Gastroesophageal sphincter (tissue), 3 donors: ENCODE measurements around the gene DCPS.

ENCODE experiments used
- POLR2A ChIP-seq, 2 donors: fragments of 450-650 bp; IDR thresholded peaks; one replicate each; pipeline ENCODE4 v1.6.1; 2017; ENCODE audit warnings: antibody characterized with exemption in 2 of 2, mild to moderate bottlenecking in 2 of 2, moderate library complexity in 1 of 2
- TF ChIP-seq, protein P1 (sequence below), 4 experiments: fragments of 200-600 bp in 2 of 4; fragments of 450-650 bp in 2 of 4; sonication (generic) in 1 of 4; IDR thresholded peaks; one replicate each; pipeline ENCODE4 v1.5.1; 2017 to 2019; ENCODE audit warnings: antibody characterized with exemption in 4 of 4, mild to moderate bottlenecking in 2 of 4, moderate library complexity in 2 of 4

DNA sequence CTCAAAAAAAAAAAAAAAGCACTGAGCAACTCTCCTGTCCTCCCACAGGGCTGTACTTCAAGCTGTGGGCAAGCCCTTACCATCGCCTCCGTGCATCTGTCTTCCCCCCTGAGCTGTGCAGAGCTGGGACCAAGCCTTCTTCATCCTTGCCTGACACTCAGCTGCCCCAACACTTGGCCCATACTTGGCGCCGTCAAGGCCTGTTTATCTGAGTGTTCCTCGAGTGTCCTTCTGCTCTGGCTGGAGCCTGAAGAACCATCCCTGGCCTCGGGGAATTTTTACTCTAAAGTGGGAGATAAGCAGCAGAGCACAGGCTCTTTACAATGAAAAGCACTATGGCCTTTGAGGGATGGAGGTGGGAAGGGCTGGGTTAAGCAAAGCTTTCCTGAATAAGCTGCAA is 22.6 kb upstream of the DCPS start:
- TF ChIP-seq POLR2A (IDR thresholded peaks at IDR 0.05), result no peak
- TF ChIP-seq, protein P1, sequence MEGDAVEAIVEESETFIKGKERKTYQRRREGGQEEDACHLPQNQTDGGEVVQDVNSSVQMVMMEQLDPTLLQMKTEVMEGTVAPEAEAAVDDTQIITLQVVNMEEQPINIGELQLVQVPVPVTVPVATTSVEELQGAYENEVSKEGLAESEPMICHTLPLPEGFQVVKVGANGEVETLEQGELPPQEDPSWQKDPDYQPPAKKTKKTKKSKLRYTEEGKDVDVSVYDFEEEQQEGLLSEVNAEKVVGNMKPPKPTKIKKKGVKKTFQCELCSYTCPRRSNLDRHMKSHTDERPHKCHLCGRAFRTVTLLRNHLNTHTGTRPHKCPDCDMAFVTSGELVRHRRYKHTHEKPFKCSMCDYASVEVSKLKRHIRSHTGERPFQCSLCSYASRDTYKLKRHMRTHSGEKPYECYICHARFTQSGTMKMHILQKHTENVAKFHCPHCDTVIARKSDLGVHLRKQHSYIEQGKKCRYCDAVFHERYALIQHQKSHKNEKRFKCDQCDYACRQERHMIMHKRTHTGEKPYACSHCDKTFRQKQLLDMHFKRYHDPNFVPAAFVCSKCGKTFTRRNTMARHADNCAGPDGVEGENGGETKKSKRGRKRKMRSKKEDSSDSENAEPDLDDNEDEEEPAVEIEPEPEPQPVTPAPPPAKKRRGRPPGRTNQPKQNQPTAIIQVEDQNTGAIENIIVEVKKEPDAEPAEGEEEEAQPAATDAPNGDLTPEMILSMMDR (IDR thresholded peaks at IDR 0.05), result no peak
